SHP77 treated with DMSO at 0.1 percent for 48 hours (cell line): Measurements from ENCODE around the gene DNAH17.

ENCODE experiments used
- DNase-seq: peaks from one replicate; lab custom pipeline; 2025; lab: John Stamatoyannopoulos, UW

Gene DNAH17

DNA sequence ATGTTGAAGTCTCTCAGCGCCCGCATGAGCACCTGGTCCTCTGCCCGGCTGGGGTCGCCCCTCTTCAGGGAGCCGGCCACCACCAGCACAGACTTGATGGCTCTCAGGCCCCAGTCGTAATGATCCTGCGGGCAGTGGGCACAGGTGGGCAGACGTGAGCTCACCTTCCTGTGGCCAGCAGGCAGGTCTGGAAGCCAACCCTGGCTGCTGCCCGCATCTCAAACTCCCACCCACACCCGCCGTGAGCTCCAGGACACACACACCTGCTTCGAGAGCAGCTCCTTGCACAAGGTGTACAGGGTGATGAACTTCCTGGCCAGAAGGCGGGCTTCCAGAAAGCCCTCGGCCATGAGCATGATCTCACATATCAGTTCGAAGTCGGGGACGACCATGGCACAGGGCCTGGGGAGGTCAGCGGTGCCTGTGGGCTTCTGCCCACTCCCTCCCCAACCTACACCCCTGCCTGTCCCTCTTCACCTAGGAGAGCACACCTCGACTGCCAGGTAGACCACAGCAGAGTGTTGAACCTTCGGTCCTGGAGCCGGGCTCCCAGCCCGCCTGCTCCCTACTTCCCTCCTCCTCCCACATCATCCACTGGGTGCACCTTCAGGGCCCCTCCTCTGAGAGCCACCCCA lies 82.4 kb downstream of the DNAH17 start:
- no peak for DNase-seq

DNA sequence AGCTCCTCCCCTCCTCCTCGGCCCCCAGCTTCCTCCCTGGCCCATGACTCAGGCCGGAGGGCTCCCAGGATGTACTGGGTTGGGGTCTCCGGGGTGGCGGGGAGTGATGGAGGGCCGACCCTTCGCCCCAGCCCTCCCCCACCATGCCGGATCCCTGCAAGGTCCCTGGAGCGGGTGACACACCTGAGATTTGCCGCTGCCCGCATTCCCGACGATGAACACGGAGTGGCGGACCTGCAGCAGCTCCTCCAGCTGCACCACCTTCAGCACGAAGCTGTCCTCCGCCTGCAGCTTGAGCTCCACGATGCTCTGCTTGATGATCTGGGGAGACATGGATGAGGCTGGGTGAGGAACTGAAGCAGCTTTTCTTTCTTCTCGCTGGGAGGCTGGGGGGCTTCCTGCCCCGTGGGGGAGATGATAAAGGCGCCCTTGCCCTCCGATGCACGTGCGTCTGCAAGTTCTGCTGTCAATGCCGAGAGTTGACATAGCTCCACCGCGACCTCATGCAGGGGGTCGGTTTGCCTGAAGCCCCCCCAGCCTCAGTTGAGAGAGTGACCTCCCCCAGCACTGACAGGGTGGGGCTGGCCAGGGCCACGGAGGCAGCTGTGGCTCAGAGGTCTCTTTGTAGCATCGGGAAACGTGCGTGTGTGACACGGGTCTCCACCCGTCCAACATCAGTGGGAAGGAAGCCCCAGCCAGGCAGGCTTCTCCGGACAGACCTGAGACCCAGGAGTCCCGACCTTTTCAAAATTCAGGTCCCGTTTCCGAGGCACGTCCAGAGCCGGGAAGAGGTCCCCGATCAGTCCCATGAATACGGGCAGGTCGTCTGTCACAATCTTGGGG lies 83.1 kb downstream of the DNAH17 start:
- DNase-seq: no peak

DNA sequence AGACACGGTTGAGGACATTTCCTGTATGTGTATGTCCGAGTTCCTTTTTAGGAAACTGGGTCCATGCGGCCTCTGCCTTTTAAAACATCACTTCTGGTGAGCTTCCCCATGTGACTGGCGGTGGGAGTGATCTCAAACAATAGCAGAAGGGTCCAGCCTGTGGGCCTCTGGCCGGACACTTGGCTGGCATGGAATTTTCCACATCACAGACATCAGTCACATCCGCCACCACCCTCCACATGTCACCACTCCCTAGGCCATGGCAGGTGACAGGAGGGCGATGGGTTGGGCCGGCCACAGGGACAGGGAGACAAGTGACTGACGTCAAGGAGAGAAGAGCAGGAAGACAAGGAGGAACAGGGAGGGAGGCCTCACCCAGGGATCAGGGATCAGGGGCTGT lies 83.7 kb downstream of the DNAH17 start:
- DNase-seq: no peak

DNA sequence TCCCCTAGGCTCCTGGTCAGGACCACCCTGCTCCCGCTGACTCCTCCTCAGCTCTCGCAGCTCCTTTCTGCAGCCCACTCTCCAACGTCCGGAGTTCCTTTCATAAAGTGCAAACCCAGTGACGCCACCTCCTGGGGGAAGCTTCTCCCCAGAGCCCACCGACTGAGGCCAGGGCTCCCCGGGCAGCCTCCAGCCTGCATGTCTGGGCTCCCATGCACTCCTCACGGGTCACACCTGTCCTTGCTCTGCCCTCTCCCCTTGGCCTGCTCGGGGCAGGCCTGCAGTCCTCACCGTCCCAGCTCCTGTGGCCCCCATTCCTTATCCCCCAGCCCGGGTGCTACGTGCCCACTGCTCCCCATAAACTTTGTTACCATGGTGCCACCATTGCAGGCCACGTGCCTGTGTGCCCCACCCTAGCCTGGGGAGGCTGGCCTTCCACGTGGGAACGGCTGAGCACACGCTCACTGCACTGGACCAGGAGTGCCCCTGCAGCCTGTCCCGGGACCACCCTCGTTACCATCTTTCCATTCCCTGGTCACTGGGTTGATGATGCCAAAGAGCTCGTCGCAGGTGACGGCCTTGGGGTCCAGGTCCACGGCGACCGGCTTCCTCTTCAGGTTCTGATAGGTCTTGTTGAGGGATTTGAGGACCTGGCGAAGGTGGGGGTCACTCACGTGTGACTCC lies 84.9 kb downstream of the DNAH17 start:
- DNase-seq: no peak

DNA sequence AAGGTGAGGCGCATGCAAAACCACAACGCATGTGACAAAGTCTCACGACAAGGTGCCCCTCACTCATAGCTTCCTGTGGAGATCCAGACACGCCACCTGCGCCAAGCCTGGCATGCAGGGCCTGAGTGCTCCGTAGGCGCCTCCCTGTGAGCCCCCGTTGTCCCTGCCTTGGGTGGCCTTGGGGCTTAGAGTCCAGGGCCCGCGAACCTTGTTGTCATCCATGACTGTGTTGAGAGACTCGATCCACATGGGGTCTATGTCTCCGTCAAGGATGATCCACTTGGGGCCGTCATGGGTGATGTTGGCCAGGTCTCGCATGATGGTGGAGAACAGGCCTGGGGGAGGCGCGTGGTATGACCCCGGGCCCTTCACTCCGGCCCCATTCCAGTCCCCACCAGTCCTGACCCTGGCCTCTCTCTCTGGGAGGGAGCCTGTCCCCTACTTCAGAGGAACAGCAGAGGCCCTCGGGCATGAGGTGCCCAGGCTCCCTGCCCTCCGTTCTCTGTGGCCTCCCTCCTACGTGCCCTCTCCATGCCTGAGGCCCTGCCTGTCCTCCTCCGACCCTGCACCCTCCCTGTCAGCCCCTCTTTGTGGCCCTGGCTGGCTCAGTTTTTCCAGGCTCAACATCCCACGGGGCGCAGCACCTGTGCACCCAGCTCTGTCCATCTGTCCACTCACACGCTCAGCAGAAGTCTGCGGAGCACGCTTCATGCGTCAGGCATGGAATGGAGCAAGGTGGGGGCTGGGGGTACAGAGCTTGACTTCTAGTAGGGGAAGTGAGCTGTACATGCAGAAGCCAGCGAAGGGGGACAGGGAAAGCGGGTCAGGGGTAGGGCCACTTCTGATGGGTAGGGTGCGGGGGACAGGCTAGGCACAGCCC lies 85.7 kb downstream of the DNAH17 start:
- no peak for DNase-seq

DNA sequence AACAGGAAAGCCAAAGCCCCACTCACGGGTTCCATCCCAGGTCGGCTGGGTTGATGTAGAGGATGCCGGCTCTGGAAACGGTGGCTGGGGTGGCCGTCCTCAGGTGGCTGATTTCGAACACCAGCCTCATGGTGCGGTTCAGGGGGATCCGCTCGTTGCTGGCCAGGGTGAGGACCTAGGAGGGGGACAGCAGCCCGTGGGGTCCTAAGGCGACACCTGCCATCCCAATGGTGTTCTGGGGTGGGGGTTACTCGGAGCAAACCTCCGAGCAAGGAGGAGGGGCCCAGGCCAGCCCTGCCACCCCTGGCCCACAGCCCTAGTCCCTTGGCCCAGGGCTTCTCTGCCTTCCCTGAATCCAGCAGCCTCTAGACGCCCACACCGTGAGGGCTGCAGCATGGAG lies 86.5 kb downstream of the DNAH17 start:
- DNase-seq: no peak

DNA sequence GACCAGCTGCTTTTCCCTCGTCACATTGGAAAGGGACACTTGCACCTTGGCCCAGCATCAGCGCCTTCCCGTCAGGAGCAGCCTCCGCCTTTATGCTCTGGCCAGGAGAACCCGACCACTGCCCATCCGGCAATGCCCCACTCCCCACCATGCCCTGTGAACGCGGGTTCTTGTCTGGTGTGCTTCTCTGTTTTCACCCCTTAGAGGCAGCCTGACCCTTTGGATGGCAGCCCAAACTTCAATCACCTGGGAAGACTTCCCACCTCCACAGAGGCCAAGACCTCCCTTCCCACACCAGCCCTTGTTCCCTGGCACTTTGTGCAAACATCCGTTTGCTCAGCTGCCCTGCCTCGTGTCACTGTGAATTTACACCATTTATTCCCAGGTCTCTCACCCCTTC lies 87.0 kb downstream of the DNAH17 start:
- no peak for DNase-seq

DNA sequence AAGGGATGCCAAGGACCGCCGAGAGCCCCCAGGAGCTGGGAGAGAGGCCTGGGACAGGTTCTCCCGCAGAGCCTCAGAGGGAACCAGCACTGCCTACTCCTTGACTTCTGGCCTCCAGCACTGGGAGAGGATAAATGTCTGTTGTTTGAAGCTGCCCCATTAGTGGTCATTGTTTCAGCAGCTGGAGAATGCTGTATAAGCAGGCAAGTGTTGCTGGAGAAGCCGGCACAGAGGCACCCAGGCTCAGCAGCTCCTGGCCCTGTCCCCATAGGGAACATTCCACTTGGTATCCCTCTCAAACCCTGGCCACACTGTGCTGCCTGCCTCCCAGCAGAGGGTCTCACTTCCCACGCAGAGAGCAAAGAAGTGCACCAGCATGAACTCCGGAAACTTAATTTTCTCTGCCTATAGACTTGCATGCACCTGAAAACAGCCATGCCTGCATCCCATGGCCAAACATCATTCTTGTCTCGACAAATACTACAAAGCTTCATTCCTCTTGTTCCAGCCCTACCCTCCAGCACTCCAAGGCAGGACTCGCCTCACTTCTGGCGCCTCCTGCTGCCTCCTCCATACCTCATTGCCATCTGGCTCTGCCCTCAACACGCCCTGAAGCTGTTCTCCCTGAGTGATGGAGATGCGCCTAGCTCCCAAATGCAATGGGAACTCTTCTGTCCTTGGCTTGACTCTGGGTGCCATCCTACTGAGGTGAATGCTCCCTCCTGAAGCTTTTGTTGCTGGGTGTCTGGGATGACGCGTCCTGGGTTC lies 88.1 kb downstream of the DNAH17 start:
- DNase-seq: no peak

DNA sequence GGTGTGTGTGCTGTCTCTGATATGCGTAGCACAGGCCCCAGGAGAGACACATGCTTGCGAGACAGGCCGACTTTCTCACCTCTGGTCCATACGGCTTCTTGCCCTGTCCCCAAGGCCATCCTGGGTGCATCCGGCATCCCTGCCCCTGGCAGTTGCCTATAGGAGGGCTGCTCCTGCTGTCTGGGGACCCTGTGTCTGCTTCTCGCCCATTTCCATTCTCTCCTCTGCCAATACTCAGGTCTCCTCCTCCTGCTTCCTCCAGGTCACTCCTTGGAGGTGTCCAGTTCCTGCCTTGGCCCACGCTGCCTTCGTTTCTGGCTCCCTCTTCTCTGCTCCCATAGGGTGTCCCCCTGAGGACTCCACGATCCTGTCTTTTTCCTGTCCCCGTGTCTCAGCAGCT lies 89.0 kb downstream of the DNAH17 start:
- DNase-seq: no peak

DNA sequence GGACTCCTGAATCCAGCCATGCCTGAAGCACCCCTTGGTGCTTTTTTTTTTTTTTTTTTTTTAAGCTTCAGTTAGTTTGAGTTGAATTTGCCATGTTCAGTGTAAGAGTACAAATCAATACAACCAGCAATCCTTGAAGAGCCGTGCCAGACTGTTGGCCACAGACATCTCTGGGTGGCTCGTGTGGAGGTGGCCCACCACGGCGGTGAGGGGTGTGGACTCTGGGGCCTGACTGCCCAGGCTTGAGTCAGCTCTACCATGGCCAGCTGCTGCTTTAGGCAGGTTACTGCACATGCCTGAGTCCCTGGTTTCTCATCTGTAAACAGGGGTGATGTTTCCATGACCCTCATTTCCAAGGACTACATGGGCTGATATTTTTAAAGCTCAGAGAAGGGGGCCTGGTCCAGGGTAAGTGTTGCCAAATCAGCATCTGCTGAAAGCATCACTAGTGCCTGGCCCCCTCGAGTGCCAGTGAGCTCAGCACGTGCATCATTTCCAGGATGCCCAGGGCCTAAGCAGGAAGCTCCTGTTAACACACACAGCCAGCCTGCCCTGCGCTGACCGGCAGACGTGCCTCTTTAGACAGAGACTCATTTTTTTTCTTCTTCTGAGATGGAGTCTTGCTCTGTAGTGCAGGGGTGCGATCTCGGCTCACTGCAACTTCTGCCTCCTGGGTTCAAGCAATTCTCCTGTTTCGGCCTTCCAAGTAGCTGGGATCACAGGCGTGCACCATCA lies 90.1 kb downstream of the DNAH17 start:
- DNase-seq: no peak

DNA sequence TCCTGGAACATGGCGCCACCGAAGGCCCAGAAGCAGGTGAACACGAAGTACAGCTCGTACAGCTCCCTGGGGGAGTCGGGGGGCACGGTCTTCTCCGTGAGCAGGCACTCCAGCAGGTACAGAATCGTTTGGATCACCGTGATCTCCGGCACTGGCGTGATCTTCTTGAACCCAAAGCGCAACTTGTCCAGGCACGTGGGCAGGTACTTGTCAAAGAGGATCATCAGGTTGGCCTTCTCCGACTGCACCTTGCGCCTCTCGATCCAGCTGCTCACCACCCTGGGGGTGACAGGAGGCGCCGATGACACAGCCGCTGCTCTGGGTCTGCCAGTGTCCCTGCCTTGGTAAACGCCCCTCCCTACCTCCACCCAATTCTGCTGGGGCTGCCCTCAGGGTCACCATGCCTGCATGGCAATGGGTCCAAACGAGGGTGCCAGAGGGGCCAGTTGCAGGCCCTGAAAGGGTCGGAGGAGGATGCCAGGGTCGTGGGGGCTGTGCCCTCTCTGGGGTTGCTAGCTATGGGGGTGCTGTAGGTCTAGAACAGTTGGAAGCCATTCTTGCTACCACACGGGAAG lies 90.9 kb downstream of the DNAH17 start:
- no peak for DNase-seq

DNA sequence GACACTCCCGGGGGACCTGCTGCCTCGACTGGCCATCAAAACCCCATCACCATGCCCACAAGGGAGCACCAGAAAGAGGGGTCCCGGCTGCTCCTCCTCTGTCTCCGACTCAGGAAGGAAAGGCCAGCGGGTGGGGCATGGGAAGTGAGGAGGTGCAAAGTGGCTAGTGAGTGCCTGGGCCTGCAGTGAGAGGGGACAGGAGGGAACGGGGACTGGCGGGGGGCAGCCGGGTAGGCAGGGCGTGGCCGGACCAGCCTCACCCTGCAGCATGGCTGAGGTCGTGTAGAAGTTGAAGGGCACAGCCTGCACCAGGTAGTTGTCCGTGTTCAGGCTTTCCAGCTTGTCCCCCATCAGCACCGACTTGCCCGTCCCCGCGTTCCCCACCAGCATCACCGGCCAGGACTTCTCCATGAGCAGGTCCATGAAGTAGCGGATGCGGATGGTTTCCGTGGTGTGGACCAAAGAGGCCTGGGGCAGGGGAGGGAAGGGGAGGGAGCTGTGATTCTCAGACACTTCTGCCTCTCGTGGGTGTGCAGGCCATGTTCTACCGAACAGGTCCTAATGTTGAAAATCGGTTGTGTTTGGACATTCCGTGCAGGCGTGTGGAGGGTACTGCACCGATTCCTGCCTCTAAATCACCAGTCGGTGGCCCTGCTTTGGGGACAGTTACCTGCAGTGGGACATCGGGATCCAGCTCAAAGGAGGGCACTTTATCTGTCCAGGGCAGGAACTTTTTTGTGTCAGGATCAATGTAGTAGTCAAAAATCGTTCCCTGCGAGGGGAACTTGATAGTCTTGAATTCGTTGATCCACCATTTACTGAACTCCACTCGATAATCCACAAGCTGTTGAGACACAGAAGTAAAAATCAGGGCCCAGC lies 91.7 kb downstream of the DNAH17 start:
- no peak for DNase-seq

DNA sequence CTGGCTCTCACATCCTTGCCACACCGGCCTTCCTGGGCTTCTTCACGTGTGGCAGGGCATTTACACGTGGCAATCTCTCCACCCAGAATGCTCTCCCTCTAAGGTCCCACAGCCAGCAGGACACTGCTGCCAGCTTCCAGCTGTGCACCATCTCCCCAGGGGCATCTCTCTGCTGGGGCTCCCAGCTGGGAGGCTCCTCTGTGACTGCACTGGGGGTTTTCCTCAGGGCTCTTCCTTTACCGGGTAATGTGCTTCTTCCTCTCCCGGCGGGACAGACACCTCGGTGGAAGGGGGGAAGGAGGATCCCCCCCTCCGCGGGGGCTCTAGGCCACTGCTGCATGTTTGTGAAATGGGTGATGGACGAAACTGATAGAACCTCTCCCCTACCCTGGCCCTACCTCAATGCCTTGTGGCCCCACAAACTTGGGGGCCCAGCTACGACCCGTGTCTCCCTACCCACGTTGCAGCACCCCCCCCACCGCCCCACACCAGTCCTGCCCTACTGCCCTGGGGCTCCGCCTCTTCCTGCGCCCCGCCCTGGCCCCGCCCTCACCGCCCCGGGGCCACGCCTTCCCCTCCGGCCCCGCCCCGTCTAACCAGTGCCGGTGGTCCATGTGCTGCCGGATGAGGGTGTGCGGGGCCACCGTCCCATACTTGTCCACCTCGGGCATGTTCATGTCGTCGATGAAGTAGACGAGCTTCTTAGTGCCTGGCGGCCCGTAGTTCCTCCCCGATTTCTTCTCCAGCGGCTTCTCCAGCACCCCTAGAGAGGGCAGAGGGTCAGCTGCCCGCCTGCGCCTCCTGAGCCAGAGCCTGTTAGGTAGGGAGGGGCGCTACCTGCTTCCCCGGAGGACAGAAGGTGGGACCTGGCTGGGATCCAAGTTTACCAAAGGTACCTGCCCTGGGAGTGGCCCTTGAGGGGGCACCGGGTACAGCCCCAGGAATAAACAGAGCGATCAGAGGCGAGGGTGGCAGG lies 92.6 kb downstream of the DNAH17 start:
- DNase-seq: peak; percentile 41

DNA sequence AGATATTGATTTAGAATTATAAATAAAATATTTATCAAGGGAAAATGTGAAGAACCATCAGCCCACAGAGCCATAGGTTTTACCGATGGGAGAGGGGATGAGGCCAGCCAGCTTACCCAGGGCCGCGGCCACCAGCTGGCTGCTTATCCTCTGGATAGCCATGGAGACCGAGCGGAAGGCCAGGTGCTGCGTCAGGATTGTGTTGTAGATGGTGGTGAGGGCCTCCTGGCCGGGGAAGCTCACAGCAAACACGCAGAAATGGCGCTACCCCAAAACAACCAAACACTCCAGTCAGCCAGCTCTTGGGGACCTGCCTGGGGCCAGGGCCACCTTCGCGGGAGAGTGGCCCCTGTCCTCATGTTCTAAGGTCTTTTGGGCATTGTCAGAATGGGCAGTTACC lies 97.8 kb downstream of the DNAH17 start:
- peak; percentile 24 for DNase-seq

DNA sequence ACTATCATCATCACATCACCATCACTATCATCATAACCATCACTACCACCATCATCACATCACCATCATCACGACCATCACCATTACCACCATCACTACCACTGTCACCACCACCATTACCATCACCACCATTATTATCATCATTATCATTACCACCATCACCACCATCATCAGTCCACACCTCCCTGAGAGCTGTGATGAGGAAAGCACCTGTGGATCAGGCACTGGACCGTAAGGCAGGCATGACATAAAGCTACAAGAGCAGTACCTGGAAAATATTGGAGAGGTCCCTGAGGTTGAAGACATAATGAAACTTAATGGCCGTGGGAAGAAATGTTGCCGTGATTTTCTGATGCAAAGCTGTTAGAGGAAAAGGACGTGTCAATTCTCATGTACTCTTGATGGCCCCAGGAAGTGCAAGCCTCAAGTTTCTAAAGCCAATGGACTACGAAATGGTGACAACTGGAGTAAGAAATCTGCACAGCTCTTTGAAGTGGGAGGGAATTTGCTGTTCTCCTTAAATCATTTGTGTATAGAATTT lies 98.4 kb downstream of the DNAH17 start:
- DNase-seq: no peak

DNA sequence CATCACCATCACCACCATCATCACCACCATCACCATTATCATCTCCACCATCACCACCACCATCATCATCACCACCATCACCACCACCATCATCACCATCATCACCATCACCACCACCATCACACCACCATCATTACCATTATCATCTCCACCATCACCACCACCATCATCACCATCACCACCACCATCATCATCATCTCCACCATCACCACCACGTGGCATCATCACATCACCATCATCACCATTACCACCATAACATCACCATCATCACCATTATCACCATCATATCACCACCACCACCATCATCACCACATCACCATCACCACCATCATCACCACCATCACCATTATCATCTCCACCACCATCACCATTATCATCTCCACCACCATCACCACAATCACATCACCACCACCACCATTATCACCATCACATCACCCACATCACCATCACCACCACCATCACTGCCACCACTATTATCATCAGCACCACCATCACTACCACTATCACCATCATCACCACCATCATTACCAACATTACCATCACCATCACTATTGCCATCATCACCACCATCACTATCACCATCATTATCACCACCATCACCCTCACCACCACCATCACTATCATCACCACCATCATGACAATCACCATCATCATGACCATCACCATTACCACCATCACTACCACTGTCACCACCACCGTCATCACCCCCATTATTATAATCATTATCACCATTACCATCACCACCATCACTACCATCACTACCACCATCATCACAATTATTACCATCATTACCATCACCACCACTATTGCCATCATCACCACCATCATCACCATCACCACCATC lies 99.1 kb downstream of the DNAH17 start:
- no peak for DNase-seq

DNA sequence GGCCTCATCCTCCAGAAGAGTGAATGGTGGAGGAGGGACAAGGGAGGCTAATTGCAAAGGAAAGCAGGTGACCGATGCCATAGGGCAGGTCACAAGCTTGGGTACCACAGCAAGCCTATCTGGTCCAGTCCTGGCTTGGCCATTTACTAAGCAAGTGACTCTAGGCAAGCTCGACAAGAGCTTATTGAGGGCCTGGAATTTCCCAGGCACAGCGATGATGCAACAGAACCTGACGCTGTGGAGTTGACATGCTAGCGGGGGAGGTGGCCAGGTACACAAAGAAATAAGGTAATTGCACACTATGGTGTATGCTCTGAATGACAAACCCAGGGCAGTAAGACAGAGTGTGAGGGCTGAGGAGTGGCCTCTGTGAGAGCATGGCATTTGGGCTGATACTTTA lies 100.2 kb downstream of the DNAH17 start:
- no peak for DNase-seq
